Activated CD8-positive, alpha-beta memory T cell treated with anti-CD3 and anti-CD28 coated beads, Interleukin-2, amount 50 U/mL, for 48 hours (primary cell): Measurements from ENCODE around the gene PECR.
A peak's percentile ranks its signal among the peaks of the same experiment; 100 is the strongest.
"Not testable (repeated sequence)": the region's sequence is repeated elsewhere in the genome, so short reads cannot be mapped to it uniquely, and the experiment has no call there.

Experiments
- DNase-seq: peaks from one replicate; pipeline ENCODE4 v3.0.0-alpha.2; 2020

The PECR gene

GRCh38 chr2:216021768-216022565 is 59.6 kb downstream of the PECR start:
- DNase-seq: no peak

- DNase-seq: no peak
Measured at GRCh38 chr2:216018709-216019108, 62.9 kb downstream of the PECR start.

GRCh38 chr2:216017365-216017764 is 64.2 kb downstream of the PECR start:
- DNase-seq: no peak

- DNase-seq: no peak
Measured at GRCh38 chr2:216016581-216016980, 65.0 kb downstream of the PECR start.

GRCh38 chr2:216015722-216016464 is 65.7 kb downstream of the PECR start:
- DNase-seq: no peak

GRCh38 chr2:216014986-216015385 is 66.6 kb downstream of the PECR start:
- no peak for DNase-seq

- DNase-seq: no peak
Measured at GRCh38 chr2:216014006-216014405, 67.6 kb downstream of the PECR start.

GRCh38 chr2:216013080-216013909 is 68.3 kb downstream of the PECR start, which contains the start of gene MREG:
Gene MREG, minus strand, starts transcription at chr2:216013551. Its CDS starts 224 bp downstream, at chr2:216013327.
- DNase-seq: peak; percentile 90

GRCh38 chr2:216012830-216013079 is 68.9 kb downstream of the PECR start:
- no peak for DNase-seq

- no peak for DNase-seq
Measured at GRCh38 chr2:216012133-216012829, 69.3 kb downstream of the PECR start.

GRCh38 chr2:216009215-216009614 is 72.4 kb downstream of the PECR start:
- DNase-seq: not testable (repeated sequence)

GRCh38 chr2:216008387-216008786 is 73.2 kb downstream of the PECR start:
- DNase-seq: no peak

- peak; percentile 69 for DNase-seq
Measured at GRCh38 chr2:216006164-216006663, 75.4 kb downstream of the PECR start.

GRCh38 chr2:216004697-216005283 is 76.8 kb downstream of the PECR start:
- no peak for DNase-seq

GRCh38 chr2:216003876-216004696 is 77.5 kb downstream of the PECR start:
- no peak for DNase-seq

- no peak for DNase-seq
Measured at GRCh38 chr2:216002693-216003092, 78.9 kb downstream of the PECR start.

GRCh38 chr2:216002101-216002678 is 79.4 kb downstream of the PECR start:
- DNase-seq: no peak

- no peak for DNase-seq
Measured at GRCh38 chr2:216001216-216002100, 80.2 kb downstream of the PECR start.

- no peak for DNase-seq
Measured at GRCh38 chr2:215998636-215999035, 83.0 kb downstream of the PECR start.

- no peak for DNase-seq
Measured at GRCh38 chr2:215997219-215997618, 84.4 kb downstream of the PECR start.
